ENCODE data around the gene MEIOB.
"Not testable (repeated sequence)": the region's sequence is repeated elsewhere in the genome, so short reads cannot be mapped to it uniquely, and the experiment has no call there.

The MEIOB gene, protein sequence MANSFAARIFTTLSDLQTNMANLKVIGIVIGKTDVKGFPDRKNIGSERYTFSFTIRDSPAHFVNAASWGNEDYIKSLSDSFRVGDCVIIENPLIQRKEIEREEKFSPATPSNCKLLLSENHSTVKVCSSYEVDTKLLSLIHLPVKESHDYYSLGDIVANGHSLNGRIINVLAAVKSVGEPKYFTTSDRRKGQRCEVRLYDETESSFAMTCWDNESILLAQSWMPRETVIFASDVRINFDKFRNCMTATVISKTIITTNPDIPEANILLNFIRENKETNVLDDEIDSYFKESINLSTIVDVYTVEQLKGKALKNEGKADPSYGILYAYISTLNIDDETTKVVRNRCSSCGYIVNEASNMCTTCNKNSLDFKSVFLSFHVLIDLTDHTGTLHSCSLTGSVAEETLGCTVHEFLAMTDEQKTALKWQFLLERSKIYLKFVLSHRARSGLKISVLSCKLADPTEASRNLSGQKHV

GRCh38 chr16:1871974-1872635, at the start of gene MEIOB:
MEIOB (minus strand) TSS chr16:1872164; CDS start chr16:1868175, 3,989 bp downstream.
- TF ChIP-seq HDGF (IDR thresholded peaks at IDR 0.05; ENCODE audit: borderline replicate concordance): no peak
- TF ChIP-seq ZNF384 (IDR thresholded peaks at IDR 0.05): no peak
- TF ChIP-seq SUZ12 (IDR thresholded peaks at IDR 0.05): no peak
- TF ChIP-seq BHLHE40 (IDR thresholded peaks at IDR 0.05; ENCODE audit: borderline replicate concordance): no peak
- no peak for TF ChIP-seq L3MBTL2 (conservative IDR thresholded peaks at IDR 0.05)
- TF ChIP-seq PKNOX1 (IDR thresholded peaks at IDR 0.05): no peak
- TF ChIP-seq ARNT (IDR thresholded peaks at IDR 0.05): no peak
- no peak for DNase-seq (ENCODE audit: extremely low spot score)
- ChIA-PET POLR2A (no interaction called here), CTCF (no interaction called here)

GRCh38 chr16:1920727-1921171, 48.8 kb upstream of the MEIOB start:
- DNase-seq (ENCODE audit: extremely low spot score): peak; percentile 88
- ChIA-PET POLR2A (interaction anchor here (0.6 to 1.3 kb wide), 5 partner anchors 8 to 45 kb away, joined by 3 to 6 read pairs (median 3); partner anchors contain the start of genes MSRB1 and RPS2), CTCF (interaction anchor here (0.6 to 1.0 kb wide), 2 partner anchors 20 to 30 kb away, joined by 4 to 6 read pairs; no protein-coding TSS in a partner anchor)
- no peak for TF ChIP-seq BHLHE40 (IDR thresholded peaks at IDR 0.05; ENCODE audit: borderline replicate concordance)
- TF ChIP-seq FOXA1 (IDR thresholded peaks at IDR 0.05): no peak
- TF ChIP-seq CTBP1 (IDR thresholded peaks at IDR 0.05; ENCODE audit: borderline replicate concordance): no peak
- TF ChIP-seq PKNOX1 (IDR thresholded peaks at IDR 0.05): no peak
- no peak for TF ChIP-seq NFRKB (IDR thresholded peaks at IDR 0.05)
- no peak for TF ChIP-seq HDGF (IDR thresholded peaks at IDR 0.05; ENCODE audit: borderline replicate concordance)
- TF ChIP-seq SP1 (IDR thresholded peaks at IDR 0.05): no peak

DNA sequence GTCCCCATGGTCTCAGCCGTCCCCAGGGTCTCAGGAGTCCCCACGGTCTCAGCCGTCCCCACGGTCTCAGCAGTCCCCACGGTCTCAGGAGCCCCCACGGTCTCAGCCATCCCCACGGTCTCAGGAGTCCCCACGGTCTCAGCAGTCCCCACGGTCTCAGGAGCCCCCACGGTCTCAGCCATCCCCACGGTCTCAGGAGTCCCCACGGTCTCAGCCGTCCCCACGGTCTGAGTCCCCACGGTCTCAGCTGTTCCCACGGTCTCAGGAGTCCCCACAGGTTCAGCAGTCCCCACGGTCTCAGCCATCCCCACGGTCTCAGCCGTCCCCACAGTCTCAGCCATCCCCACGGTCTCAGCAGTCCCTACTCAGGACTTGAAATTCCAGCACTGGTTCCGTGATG, 48.2 kb upstream of the MEIOB start:
- POLR2A ChIA-PET: interaction anchor here (1.0 to 1.3 kb wide), 3 partner anchors 9 to 45 kb away, joined by 3 to 6 read pairs (median 4); partner anchors contain the start of genes MSRB1 and RPS2
- DNase-seq (ENCODE audit: extremely low spot score); CTCF ChIA-PET: not testable (repeated sequence)

DNA sequence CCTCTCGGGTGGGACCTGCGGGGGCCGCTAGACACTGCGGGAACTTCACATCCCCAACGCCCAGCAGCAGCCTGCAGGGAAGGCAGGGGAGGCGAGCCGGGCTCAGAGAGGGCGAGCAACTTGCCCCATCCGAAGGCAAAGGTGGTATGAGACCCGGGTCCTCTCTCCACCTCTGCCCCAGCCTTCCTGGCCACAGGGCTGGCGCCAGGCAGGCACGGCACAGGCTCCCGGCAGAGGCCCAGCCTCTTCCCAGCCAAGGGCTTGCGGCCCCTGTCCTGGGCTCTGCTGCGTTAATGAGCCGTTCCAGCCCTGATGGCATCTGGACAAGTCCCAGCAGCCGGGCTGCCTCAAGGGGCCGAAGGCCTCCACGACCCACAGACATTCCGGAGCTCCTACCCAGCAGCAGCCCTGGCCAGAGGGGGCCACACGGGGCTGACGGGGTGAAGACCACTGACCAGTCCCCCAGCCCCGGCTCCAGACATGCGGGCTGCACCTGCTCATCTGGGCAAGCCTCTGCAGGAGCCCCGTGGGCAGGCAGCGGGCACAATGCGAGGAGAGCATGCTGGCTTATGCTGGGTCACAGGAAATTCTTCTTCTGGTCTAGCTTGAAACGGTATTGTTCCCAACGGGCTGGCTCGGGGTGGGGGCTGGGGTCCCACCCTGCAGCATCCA, 47.5 kb upstream of the MEIOB start:
- CTCF ChIA-PET: no interaction called here
- TF ChIP-seq ZNF384 (IDR thresholded peaks at IDR 0.05) (no peak), L3MBTL2 (conservative IDR thresholded peaks at IDR 0.05) (no peak), TARDBP (IDR thresholded peaks at IDR 0.05) (no peak), FOXA1 (IDR thresholded peaks at IDR 0.05) (no peak), ELF4 (IDR thresholded peaks at IDR 0.05) (no peak)
- DNase-seq (ENCODE audit: extremely low spot score): no peak
- POLR2A ChIA-PET: interaction anchor here (1.0 kb wide), 1 partner anchor 45 kb away, joined by 4 read pairs; the partner anchor contains the start of gene RPS2

GRCh38 chr16:1918351-1919326, 46.7 kb upstream of the MEIOB start, which contains the start of gene HS3ST6:
HS3ST6 (minus strand) TSS chr16:1918415; CDS start chr16:1918323, 92 bp downstream.
- TF ChIP-seq CTBP1 (IDR thresholded peaks at IDR 0.05; ENCODE audit: borderline replicate concordance) (no peak), HDGF (IDR thresholded peaks at IDR 0.05; ENCODE audit: borderline replicate concordance) (no peak), SP1 (IDR thresholded peaks at IDR 0.05) (no peak)
- no peak for DNase-seq (ENCODE audit: extremely low spot score)
- ChIA-PET CTCF (no interaction called here), POLR2A (no interaction called here)

GRCh38 chr16:1917665-1918350, 45.8 kb upstream of the MEIOB start:
- TF ChIP-seq SP1 (IDR thresholded peaks at IDR 0.05) (no peak), ELF4 (IDR thresholded peaks at IDR 0.05) (no peak), LEF1 (IDR thresholded peaks at IDR 0.05; ENCODE audit: borderline replicate concordance) (no peak), L3MBTL2 (conservative IDR thresholded peaks at IDR 0.05) (no peak), ZNF384 (IDR thresholded peaks at IDR 0.05) (no peak), FOXM1 (IDR thresholded peaks at IDR 0.05; ENCODE audit: borderline replicate concordance) (no peak), FOXK2 (IDR thresholded peaks at IDR 0.05) (no peak), CTBP1 (IDR thresholded peaks at IDR 0.05; ENCODE audit: borderline replicate concordance) (no peak), PKNOX1 (IDR thresholded peaks at IDR 0.05) (no peak), BHLHE40 (IDR thresholded peaks at IDR 0.05; ENCODE audit: borderline replicate concordance) (no peak), SUZ12 (IDR thresholded peaks at IDR 0.05) (no peak)
- CTCF ChIA-PET: no interaction called here
- no peak for DNase-seq (ENCODE audit: extremely low spot score)
- POLR2A ChIA-PET: no interaction called here
